Measurements from ENCODE around the gene SEPTIN6.
"Not testable (repeated sequence)": the region's sequence is repeated elsewhere in the genome, so short reads cannot be mapped to it uniquely, and the experiment has no call there.

The SEPTIN6 gene

DNA sequence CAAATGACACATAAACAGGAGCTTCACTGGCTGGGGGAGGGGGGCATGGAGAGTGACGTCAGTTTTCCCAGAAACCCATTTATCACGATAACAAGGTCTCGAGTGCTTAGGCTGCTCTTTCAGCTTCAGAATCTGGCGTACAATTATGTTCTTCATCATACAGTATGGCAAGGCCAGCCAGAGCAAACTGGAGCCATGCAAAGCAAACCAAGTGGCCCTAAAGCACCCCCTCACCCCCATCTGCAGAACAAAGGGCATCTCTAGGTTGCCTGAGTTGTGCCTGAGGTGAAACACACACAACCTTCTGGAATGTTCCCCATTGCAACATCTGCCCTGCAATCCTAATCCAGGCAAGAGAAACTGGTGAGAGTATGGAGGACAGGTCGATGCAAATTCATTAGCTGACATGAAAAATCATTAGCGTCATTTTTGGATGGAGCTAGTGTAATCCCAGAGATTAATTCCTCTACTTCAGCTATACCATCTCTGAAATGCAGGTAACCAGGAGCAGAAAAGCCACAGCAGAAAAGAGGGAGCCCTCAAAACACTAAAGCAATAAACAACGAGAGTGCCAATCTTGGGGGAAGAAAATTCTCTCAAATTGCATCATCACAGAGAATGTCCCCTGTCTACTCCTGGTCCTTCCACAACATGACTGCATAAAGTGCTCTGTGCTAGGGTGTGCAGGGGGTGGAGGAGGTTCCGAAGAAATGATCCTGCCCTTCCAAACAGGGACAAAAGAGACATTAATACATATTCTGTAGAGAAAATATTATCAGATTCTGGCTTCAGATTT, 1.8 kb downstream of the SEPTIN6 start:
- peak; percentile 69 for DNase-seq

DNA sequence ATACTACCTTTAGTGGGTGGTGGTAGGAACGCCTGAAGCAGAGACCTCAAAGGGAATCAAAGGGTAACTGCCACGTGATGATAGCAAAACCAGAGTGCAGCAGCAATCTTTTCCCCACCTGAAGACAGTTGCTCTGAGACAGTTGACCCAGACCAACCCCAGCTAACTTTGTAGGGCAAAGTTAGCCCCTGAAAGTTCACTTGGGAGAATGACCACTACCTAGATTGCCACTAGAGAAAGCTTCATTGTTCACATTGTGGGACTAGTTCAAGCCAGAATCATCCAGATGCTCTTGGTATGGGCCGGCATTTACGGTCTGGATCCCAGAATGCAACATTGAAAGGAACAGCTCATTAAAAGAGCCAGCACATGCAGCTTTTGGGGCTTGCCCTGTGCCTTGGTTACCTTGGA, 4.1 kb downstream of the SEPTIN6 start:
- DNase-seq: peak; percentile 70

- DNase-seq: peak; percentile 45
Observed at GRCh38 chrX:119687661-119688413, 5.1 kb downstream of the SEPTIN6 start.

DNA sequence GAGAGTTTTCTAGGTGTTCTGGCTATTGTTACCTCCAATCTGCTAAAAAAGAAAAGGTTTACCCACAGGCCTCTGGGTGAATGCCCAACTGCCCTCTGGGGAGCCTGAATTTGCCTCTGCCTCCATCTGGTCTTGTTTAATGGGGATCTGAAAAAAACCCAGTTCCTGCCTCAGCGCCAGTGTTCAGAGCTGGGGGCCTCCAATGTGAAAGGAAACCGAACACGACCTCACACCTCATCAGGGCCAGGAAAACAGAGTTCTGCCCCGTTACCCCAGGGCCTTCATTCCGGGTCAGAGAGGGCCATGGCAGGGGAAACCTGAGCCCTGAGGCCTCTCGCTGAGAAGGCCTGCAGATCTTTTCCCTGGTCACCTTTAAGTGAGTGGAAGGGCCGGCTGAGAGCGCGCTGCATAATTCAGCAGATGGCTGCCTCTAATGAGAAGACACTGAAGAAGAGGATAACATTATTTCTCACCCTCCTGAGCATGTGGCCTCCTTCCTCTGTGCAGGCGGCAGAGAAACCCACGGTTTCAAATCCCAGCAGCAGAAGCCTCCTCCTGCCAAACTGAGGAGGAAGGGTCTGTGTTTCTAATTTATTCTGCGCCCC, 6.8 kb downstream of the SEPTIN6 start:
- DNase-seq: peak; percentile 46

GRCh38 chrX:119685225-119686066, 7.5 kb downstream of the SEPTIN6 start:
- peak; percentile 72 for DNase-seq

- DNase-seq: no peak
Observed at GRCh38 chrX:119684916-119685224, 8.1 kb downstream of the SEPTIN6 start.

DNA sequence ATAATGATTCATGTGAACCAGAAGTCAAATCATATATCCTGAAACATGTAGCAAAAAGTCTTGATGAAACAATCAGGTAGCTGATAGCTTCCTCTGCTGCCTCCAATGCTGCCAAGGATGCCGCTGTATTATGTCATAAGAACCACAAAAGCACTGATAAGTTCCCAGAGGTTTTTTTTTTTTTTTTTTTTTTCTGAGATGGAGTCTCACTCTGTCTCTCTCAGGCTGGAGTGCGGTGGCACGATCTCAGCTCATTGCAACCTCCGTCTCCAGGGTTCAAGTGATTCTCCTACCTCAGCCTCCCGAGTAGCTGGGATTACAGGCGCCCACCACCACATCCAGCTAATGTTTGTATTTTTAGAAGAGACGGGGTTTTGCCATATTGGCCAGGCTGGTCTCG, 8.7 kb downstream of the SEPTIN6 start:
- peak; percentile 50 for DNase-seq

- DNase-seq: peak; percentile 64
Observed at GRCh38 chrX:119682019-119682989, 10.7 kb downstream of the SEPTIN6 start.

DNA sequence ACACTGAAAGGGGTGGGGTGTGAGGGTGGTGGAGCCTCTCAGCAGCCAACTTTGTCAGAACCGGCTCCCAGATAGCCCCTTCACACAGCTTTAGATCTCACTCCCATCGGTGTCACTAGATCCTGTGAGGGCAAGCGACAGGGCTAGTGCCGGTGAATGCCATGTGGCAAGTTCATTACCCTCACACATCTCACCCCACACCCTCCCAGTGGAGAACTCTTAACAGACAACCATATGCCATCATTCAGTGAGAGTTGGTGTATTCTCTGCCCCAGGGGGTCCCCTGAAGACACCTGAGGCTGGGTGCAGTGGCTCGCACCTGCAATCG, 15.3 kb downstream of the SEPTIN6 start:
- no peak for DNase-seq

DNA sequence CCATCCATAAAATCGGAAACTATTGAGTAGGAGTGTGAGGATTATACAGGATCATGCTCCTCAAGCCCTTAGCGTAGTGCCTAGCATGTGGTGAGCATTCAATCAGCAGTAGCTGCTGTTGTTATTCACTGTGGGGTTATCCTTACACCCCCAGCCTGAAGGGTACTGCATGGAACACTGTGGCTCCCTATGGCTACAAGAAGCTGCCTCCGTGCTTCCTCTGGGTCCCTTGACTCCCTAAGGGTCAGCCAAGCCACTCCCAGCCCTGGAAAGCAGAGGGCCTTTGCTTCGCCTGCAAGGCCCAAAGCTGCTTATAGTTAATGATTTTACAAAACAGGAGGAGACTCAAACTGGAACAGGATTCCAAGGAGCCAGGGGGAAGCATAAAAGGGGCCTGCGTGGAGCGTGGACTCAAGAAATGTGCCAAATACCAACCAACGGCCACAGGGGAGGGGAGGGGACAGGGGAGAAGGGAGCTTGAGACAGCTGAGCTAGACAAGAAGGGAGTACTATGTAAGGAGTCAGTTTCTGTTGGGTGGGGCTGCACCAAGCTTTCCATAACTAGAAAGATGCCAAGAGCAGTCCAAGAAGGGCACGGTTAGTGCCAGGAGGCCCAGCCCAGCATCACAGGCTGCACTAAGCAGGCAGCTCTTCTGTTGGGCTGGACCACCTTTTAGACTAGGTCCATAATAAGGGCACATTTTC, 15.9 kb downstream of the SEPTIN6 start:
- DNase-seq: no peak

DNA sequence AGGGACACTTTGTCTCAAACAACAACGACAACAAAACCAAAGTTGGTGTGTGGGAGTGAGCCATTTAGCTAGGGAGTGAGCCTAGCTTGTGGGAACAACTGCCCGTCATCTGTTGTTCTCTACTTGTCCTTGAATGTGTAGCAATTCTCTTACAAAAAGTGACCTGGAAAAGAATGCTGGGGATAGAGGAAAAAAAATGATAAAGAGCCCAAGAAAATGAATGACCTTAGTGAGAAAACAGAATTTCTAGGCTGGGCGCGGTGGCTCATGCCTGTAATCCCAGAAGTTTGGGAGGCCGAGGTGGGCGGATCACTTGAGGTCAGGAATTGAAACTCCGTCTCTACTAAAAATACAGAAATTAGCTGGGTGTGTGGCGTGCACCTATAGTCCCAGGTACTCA, 19.6 kb downstream of the SEPTIN6 start:
- no peak for DNase-seq

GRCh38 chrX:119672426-119672825, 20.5 kb downstream of the SEPTIN6 start:
- DNase-seq: no peak

DNA sequence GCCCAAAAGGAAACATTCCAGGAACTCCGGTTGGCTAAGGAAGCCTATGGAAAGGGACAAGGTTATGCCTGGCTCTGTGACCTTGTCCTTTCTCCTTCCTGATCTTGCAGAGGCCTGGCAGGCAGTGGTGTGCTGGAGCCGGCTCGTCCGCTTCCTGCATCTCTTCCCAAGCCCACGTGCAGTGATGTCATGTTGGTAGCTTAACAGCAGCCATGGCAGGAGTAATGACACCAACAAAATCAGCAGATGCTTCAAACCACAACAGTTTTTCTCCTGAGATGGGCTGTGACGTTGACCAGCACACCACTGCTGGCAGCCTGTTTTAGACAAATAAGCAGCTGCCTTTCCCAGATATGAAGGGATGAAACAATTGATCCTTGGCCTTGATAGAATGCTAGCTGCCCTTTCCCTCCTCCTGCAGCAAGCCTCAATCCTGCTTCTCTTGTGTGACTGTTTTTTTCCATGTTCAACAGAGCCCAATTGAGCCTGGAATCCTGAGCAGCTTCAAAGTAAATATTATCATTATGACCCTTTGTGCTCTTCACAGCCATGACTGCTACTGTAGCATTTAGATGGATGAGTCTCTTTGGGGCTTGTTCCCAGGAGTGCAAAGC, 23.4 kb downstream of the SEPTIN6 start:
- DNase-seq: no peak

DNA sequence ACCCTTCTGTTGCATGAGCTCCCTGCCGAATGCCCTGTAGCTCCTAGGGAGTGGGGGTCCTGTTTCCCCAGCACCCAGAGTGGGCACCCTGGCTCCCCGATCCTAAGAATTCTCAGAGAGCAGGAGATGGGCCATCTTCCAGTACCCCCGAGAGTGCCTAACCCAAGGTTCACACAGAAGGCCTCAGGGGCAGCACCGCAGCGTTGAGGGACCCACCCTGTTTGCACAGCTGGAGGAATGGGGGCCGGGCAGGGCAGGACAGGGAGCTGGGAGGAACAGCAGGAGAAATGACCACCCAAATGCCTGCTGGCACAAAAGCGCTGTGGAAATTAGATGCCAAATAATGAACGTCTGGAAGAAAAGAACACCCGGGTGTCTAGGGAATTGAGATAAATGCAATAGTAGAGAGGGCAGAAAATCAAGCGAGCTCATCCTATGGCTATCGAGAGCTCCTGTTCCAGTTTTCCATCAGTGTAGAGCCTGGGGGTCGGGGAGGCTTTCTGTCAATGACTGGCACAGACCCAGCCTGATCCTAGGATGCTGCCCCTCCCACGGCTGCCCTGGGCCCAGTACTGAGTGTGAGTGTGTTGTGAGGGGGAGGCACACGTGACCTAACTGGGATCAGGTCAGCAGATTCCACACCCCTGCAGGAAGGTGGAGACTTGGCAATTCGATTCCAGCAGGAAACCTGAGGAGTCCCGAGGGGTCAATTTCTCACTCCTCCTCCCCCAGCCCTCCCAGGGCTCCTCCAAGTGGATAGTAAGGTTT, 25.7 kb downstream of the SEPTIN6 start:
- DNase-seq: no peak

- DNase-seq: not testable (repeated sequence)
Observed at GRCh38 chrX:119664877-119665276, 28.1 kb downstream of the SEPTIN6 start.

DNA sequence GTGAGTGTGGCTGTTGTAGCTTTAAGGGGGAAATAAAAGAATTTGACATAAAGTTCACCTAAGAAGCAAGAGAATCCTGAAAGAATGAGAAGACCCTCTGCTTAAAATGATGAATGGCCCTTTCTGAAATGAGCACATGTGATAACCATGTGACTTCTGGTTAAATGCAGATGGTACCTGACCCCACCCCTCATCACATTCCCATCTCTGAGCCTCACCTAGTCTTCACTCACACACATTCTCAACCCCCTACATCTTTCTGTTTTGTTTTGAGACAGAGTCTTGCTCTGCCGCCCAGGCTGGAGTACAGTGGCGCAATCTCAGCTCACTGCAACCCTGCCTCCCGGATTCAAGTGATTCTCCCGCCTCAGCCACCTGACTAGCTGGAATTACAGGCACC, 31.5 kb downstream of the SEPTIN6 start:
- no peak for DNase-seq

GRCh38 chrX:119659522-119659921, 33.4 kb downstream of the SEPTIN6 start:
- DNase-seq: no peak

DNA sequence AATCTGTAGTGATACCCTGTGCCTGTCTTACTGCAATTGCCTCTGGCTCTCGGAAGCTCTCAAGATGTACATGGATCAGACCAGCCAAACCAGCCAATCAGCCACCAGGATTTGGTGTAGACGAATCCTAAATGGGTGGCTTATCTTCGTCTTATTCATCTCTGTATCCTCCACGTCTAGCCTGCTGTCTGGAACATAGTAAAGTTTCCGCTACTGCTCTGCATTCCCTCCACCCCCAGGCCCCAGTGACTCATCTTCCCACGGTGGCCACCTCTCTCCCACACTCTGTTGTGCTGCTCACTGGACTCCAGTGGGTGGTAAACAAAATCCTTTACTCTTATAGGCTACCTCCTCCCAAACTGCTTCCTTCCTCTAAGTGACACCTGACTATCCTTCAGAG, 37.8 kb downstream of the SEPTIN6 start:
- peak; percentile 21 for DNase-seq

DNA sequence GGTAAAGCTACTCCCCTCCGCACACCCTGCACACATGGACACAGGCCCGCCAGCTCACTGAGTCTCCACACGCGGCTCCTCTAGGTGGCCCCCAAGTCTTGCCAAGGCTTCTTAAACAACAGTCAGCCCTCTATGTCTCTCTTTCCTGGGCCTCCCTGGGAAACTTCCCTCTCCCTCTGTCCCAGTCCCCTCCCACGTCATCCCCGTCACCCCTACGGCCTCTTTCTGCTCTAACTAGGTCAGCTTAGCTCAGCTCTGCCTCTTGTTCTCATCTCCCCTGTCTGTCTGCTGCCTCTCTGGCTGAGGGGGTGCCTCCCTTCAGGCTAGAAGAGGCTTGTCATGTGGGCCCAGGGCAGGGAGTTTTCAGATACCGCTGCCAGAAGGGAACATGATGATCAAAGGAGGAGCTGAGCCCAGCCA, 38.8 kb downstream of the SEPTIN6 start:
- DNase-seq: peak; percentile 33

DNA sequence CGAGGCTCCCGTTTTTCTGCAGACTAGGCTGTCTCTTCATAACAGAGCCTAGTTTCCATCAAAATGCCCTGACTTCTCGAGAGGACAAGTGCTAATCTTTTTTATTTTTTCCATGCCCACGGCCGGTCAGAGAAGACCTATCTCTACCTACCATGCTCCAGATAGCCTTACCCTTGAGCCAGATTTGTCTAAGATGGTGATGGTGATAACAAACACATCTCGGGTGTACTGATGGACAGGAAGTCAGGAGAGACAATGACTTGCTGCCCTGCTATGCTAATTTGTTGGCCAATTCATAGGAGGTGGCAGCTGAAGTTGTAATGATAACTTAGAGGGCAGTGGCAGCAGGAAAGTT, 44.6 kb downstream of the SEPTIN6 start:
- DNase-seq: no peak
